Measurements from ENCODE around the gene TNFSF13B. TPM values are rescaled to one million over a fixed set of nuclear protein-coding genes. Genes with fewer than 3 reads are reported as not detected.

Gene TNFSF13B
- total and polyA plus RNA-seq, 10 of the 15 experiments (the other 5 are each of a cell fraction or from before 2014, with no cell fraction given): 11.0 to 64.2 (median 17.0) TPM

GRCh38 chr13:108328848-108329247 lies 59.3 kb downstream of the TNFSF13B start (continued):
- TF ChIP-seq PAX5 (IDR thresholded peaks at IDR 0.05; ENCODE audit: borderline replicate concordance, low read depth, low read length): no peak

GRCh38 chr13:108332791-108333190 lies 63.3 kb downstream of the TNFSF13B start:
- in situ Hi-C loops (cut with MboI) (no loop called here), intact Hi-C loops (cut with micrococcal nuclease; ENCODE audit: unreplicated experiment) (no loop called here)
- H3K4me3 ChIP-seq: no peak overlapping the region
- H4K20me1 ChIP-seq (ENCODE audit: control insufficient read depth, insufficient read depth): no peaks in the 10 kb centered on the region
- ChIA-PET CTCF (interaction anchor here (1.2 kb wide), 1 partner anchor 13 kb away, joined by 3 read pairs; no protein-coding TSS in a partner anchor), RAD21 (ENCODE audit: unreplicated experiment) (interaction anchor here (1.5 to 1.7 kb wide), 2 partner anchors 10 to 562 kb away, joined by 4 to 6 read pairs; no protein-coding TSS in a partner anchor), POLR2A (no interaction called here), SMC1A (ENCODE audit: uncharacterized antibody, unreplicated experiment) (no interaction called here)
- H3K27me3 ChIP-seq (replicated peaks in 1 of 2; ENCODE audit: control insufficient read depth in 2 of 2, insufficient read depth in 2 of 2, low read length in 1 of 2): peaks cover 0 to 3% of the 10 kb centered on the region in 2 experiments; a peak in 1 of 4 replicates
- H3K4me1 ChIP-seq (ENCODE audit: control insufficient read depth, insufficient read depth, low read length): no peaks in the 10 kb centered on the region
- ATAC-seq (no peak), FAIRE-seq (no peak), DNase-seq (ENCODE audit: low read depth, low spot score) (no peak)
- no peaks in the 10 kb centered on the region for H3K79me2 ChIP-seq (ENCODE audit: control insufficient read depth, insufficient read depth, low read length)
- H3K9me3 ChIP-seq (replicated peaks; ENCODE audit: control insufficient read depth, insufficient read depth, low read length): no peaks in the 10 kb centered on the region
- TF ChIP-seq ETV6 (conservative IDR thresholded peaks at IDR 0.05 in 1 of 2, IDR thresholded peaks at IDR 0.05 in 1 of 2; ENCODE audit: borderline replicate concordance in 1 of 2, low read depth in 1 of 2) (no peak), HSF1 (IDR thresholded peaks at IDR 0.05; ENCODE audit: low read depth, low read length) (no peak), SREBF1 (IDR thresholded peaks at IDR 0.05; ENCODE audit: low read length) (no peak), ESRRA (IDR thresholded peaks at IDR 0.05; ENCODE audit: low read length) (no peak), RFX5 (IDR thresholded peaks at IDR 0.05; ENCODE audit: low read depth, low read length) (no peak), POLR2AphosphoS5 (IDR thresholded peaks at IDR 0.05; ENCODE audit: low read length) (no peak), MLLT1 (IDR thresholded peaks at IDR 0.05) (no peak), NR2C1 (IDR thresholded peaks at IDR 0.05) (no peak), USF1 (IDR thresholded peaks at IDR 0.05; ENCODE audit: borderline replicate concordance, extremely low read length, insufficient read depth, low read depth, low read length) (no peak)
- no peak overlapping the region for H2AFZ ChIP-seq (ENCODE audit: control insufficient read depth, low read depth, low read length)
- no TSS peak for BruUV-seq (replicated peaks)
- H3K27ac ChIP-seq (ENCODE audit: control insufficient read depth, insufficient read depth): no peak overlapping the region
- 35% methylated on average over 5 of the region's 5 CpGs for WGBS (ENCODE audit: insufficient coverage, insufficient replicate concordance, low lambda C conversion rate, missing lambda C conversion rate)
- no peak overlapping the region for H3K4me2 ChIP-seq (ENCODE audit: control insufficient read depth, insufficient read depth)
- H3K9ac ChIP-seq (ENCODE audit: control insufficient read depth, insufficient read depth, low read length): no peak overlapping the region
- no peaks in the 10 kb centered on the region for H3K36me3 ChIP-seq (ENCODE audit: control insufficient read depth in 2 of 2, insufficient read depth in 2 of 2, low read length in 1 of 2)

All from GM12878 (cell line).